Mesothelial cell of epicardium (in vitro differentiated cells): ENCODE data around the gene ID1. TPM values are rescaled to one million over a fixed set of nuclear protein-coding genes. Genes with fewer than 3 reads are reported as not detected.

ENCODE experiments used
- DNase-seq, 2 experiments: peaks; one replicate each; pipeline ENCODE4 v3.0.0; 2021; ENCODE audit warnings: low spot score in 2 of 2; ENCODE audit not compliant: unreplicated experiment in 2 of 2
- H3K27ac Mint-ChIP-seq: 2 replicates; pipeline ENCODE4 v1.8.0; 2021; ENCODE audit warnings: mixed read lengths
- H3K27me3 Mint-ChIP-seq: 2 replicates; pipeline ENCODE4 v1.8.0; 2021; ENCODE audit warnings: low read depth, mixed read lengths
- H3K36me3 Mint-ChIP-seq: 2 replicates; pipeline ENCODE4 v1.8.0; 2021; ENCODE audit warnings: mixed read lengths
- H3K4me1 Mint-ChIP-seq: 2 replicates; pipeline ENCODE4 v1.8.0; 2021; ENCODE audit warnings: mixed read lengths
- H3K4me3 Mint-ChIP-seq: 2 replicates; pipeline ENCODE4 v1.8.0; 2021; ENCODE audit warnings: mild to moderate bottlenecking, moderate library complexity, mixed read lengths
- H3K9me3 Mint-ChIP-seq: 2 replicates; pipeline ENCODE4 v1.8.0; 2021; ENCODE audit warnings: mixed read lengths
- CTCF ChIP-seq: fragments of 200-600 bp; sonication (generic); IDR thresholded peaks from one replicate; pipeline ENCODE4 v1.5.0; 2021; ENCODE audit warnings: antibody characterized with exemption; ENCODE audit not compliant: unreplicated experiment
- microRNA-seq: library from miRNA; unstranded; fragments of <30 nt; microRNA quantifications from one replicate; pipeline ENCODE4 v1.2.0, GENCODE V29; 2021; ENCODE audit warnings: inconsistent platforms, mixed read lengths
- total RNA-seq: library from RNA; stranded (reverse); gene quantifications from 3 replicates; pipeline ENCODE4 v1.2.1, GENCODE V29; 2021

Gene ID1
- total RNA-seq, 1 donor from 2014 or later = 374 TPM

- Mint-ChIP-seq H3K27me3 (no peaks in the 10 kb centered on the region), H3K36me3 (no peaks in the 10 kb centered on the region), H3K4me1 (peaks cover 3% of the 10 kb centered on the region), H3K9me3 (no peaks in the 10 kb centered on the region), H3K4me3 (no peak overlapping the region), H3K27ac (no peak overlapping the region)
- TF ChIP-seq CTCF = no peak
- no peak for DNase-seq
Observed at GRCh38 chr20:31652917-31653396, 47.9 kb downstream of the ID1 start.

GRCh38 chr20:31653561-31653960 lies 48.5 kb downstream of the ID1 start:
- TF ChIP-seq CTCF = no peak
- DNase-seq = no peak
- no peak overlapping the region for H3K4me3 Mint-ChIP-seq

GRCh38 chr20:31654534-31654933 lies 49.4 kb downstream of the ID1 start:
- Mint-ChIP-seq H3K9me3 (no peaks in the 10 kb centered on the region), H3K4me1 (peaks cover 3% of the 10 kb centered on the region), H3K36me3 (no peaks in the 10 kb centered on the region), H3K4me3 (no peak overlapping the region), H3K27ac (no peak overlapping the region), H3K27me3 (no peaks in the 10 kb centered on the region)
- no peak for TF ChIP-seq CTCF
- DNase-seq = no peak

More at GRCh38 chr20:31653561-31653960, 48.5 kb downstream of the ID1 start:
- Mint-ChIP-seq H3K27ac (no peak overlapping the region), H3K36me3 (no peaks in the 10 kb centered on the region), H3K9me3 (no peaks in the 10 kb centered on the region), H3K27me3 (no peaks in the 10 kb centered on the region), H3K4me1 (peaks cover 3% of the 10 kb centered on the region)

Small RNAs within 50 kb of the gene (microRNA-seq; reads per million reads assigned to microRNA genes)
- gene MIR3193 = not detected

Other genes starting within 250 kb of the ID1 start
- gene DEFB118, start 236.7 kb upstream of the ID1 start, total RNA-seq = not detected in 3 replicates
- not detected in 3 replicates for gene DEFB119, start 214.7 kb upstream of the ID1 start, total RNA-seq
- gene DEFB121, start 199.1 kb upstream of the ID1 start, total RNA-seq = not detected in 3 replicates
- gene DEFB123, start 164.7 kb upstream of the ID1 start, total RNA-seq = not detected in 3 replicates
- gene DEFB124, start 130.2 kb upstream of the ID1 start, total RNA-seq = not detected in 3 replicates
- not detected in 3 replicates for gene REM1, start 130.0 kb upstream of the ID1 start, total RNA-seq
- gene HM13, start 90.8 kb upstream of the ID1 start, total RNA-seq = 140 to 143 TPM (median 140 TPM) in 3 replicates
- 0.34 TPM in 1 of 3 replicates, not detected in the others for gene COX4I2, start 32.6 kb downstream of the ID1 start, total RNA-seq
- gene BCL2L1, start 117.6 kb downstream of the ID1 start, total RNA-seq = 63.2 to 66.6 TPM (median 64.8 TPM) in 3 replicates
- gene TPX2, start 134.0 kb downstream of the ID1 start, total RNA-seq = 36.6 to 39.0 TPM (median 37.5 TPM) in 3 replicates
- gene MYLK2, start 214.1 kb downstream of the ID1 start, total RNA-seq = 0.27 to 0.49 TPM (median 0.38 TPM) in 3 replicates
- 1.9 to 2.5 TPM (median 2.1 TPM) in 3 replicates for gene FOXS1, start 240.3 kb downstream of the ID1 start, total RNA-seq